ENCODE data around the gene SEMA3E.

Gene SEMA3E

DNA sequence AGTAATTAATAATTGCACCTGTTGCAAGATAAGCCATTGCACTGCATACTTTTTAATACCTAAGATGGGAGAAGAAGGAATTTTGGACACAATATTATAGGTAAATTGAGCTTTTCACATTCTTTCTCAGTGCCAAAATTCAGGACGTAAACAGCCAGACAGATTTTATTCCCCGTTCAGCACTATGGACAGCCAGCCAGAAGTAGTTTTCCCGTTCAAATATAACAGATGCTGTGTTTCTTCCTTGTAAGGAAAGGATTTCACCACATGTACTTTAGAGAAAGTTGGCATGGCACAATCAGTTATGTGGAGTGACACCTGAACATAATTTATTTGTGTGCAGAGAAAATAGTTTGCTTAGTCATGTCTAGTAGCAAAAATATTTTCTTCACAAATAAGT is 34.8 kb downstream of the SEMA3E start:
- TF ChIP-seq EZH2phosphoT487 (IDR thresholded peaks at IDR 0.05; ENCODE audit: low read depth) = no peak
- TF ChIP-seq, protein P1, sequence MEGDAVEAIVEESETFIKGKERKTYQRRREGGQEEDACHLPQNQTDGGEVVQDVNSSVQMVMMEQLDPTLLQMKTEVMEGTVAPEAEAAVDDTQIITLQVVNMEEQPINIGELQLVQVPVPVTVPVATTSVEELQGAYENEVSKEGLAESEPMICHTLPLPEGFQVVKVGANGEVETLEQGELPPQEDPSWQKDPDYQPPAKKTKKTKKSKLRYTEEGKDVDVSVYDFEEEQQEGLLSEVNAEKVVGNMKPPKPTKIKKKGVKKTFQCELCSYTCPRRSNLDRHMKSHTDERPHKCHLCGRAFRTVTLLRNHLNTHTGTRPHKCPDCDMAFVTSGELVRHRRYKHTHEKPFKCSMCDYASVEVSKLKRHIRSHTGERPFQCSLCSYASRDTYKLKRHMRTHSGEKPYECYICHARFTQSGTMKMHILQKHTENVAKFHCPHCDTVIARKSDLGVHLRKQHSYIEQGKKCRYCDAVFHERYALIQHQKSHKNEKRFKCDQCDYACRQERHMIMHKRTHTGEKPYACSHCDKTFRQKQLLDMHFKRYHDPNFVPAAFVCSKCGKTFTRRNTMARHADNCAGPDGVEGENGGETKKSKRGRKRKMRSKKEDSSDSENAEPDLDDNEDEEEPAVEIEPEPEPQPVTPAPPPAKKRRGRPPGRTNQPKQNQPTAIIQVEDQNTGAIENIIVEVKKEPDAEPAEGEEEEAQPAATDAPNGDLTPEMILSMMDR (IDR thresholded peaks at IDR 0.05; ENCODE audit: low read depth, low read length) = no peak
- no peak overlapping the region for H2AFZ ChIP-seq (ENCODE audit: low read depth, low read length)

DNA sequence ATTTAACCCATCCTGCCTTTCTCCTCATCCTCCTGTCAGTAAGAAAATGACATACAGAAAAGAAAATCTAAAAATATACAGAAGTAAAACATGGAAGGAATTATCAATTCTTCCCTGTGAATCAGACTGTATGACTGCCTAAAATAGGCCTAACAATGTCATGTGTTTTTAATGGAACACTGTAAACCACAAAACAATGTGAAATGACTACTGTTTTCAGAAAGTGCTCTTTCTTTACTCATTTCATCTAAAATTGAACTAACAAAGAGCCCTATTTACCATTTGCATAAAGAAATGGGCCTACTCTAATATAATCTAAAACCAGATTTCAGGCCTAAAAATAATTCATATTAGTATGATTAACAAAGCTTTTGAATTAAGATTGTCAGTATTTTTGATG is 35.7 kb downstream of the SEMA3E start:
- Histone ChIP-seq H2AFZ (ENCODE audit: low read depth, low read length) (no peak overlapping the region), H3K9me3 (ENCODE audit: insufficient read depth, low read length) (no peaks in the 10 kb centered on the region), H3K4me2 (ENCODE audit: low read length) (no peak overlapping the region), H3K4me1 (ENCODE audit: low read length) (peaks cover 13% of the 10 kb centered on the region), H3K9ac (ENCODE audit: low read length) (no peak overlapping the region), H3K27ac (ENCODE audit: low read length) (no peak overlapping the region), H3K79me2 (ENCODE audit: low read length) (no peaks in the 10 kb centered on the region), H3K27me3 (ENCODE audit: low read depth, low read length) (no peaks in the 10 kb centered on the region), H4K20me1 (ENCODE audit: insufficient read depth, low read length) (no peaks in the 10 kb centered on the region), H3K4me3 (ENCODE audit: low read length) (no peak overlapping the region), H3K36me3 (replicated peaks; ENCODE audit: low read depth, low read length) (no peaks in the 10 kb centered on the region)
- TF ChIP-seq EZH2phosphoT487 (IDR thresholded peaks at IDR 0.05; ENCODE audit: low read depth) = no peak
- TF ChIP-seq, protein P1 (IDR thresholded peaks at IDR 0.05; ENCODE audit: low read depth, low read length) = no peak

More for the DNA sequence above, 34.8 kb downstream of the SEMA3E start:
- Histone ChIP-seq H3K79me2 (ENCODE audit: low read length) (no peaks in the 10 kb centered on the region), H4K20me1 (ENCODE audit: insufficient read depth, low read length) (no peaks in the 10 kb centered on the region), H3K36me3 (replicated peaks; ENCODE audit: low read depth, low read length) (no peaks in the 10 kb centered on the region), H3K4me1 (ENCODE audit: low read length) (peaks cover 13% of the 10 kb centered on the region), H3K9me3 (ENCODE audit: insufficient read depth, low read length) (no peaks in the 10 kb centered on the region), H3K27ac (ENCODE audit: low read length) (no peak overlapping the region), H3K27me3 (ENCODE audit: low read depth, low read length) (no peaks in the 10 kb centered on the region), H3K4me2 (ENCODE audit: low read length) (no peak overlapping the region), H3K9ac (ENCODE audit: low read length) (no peak overlapping the region), H3K4me3 (ENCODE audit: low read length) (no peak overlapping the region)

DNA sequence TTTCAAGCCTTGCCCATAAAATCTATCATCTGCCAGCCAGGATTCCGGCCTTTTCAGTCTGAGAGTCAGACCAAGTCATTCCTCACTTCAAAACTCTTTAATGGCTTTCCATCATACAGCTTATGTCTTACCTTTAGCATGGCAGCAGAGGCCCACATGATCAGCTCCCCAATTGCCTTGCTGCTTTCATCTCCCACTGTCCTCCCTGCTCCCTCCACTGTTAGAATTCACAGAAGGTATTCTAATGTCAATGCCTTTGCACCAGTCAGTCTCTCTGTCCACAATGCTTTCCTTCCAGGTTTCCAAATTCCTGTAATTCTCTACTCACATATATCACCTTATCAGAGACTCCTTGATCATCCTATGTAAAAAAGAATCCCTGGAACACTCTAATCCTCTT is 37.2 kb downstream of the SEMA3E start:
- Histone ChIP-seq H3K36me3 (replicated peaks; ENCODE audit: low read depth, low read length) (no peaks in the 10 kb centered on the region), H3K9me3 (ENCODE audit: insufficient read depth, low read length) (no peaks in the 10 kb centered on the region), H4K20me1 (ENCODE audit: insufficient read depth, low read length) (no peaks in the 10 kb centered on the region), H3K9ac (ENCODE audit: low read length) (no peak overlapping the region), H3K4me3 (ENCODE audit: low read length) (no peak overlapping the region), H3K4me2 (ENCODE audit: low read length) (no peak overlapping the region), H3K79me2 (ENCODE audit: low read length) (no peaks in the 10 kb centered on the region), H3K4me1 (ENCODE audit: low read length) (peaks cover 13% of the 10 kb centered on the region), H3K27ac (ENCODE audit: low read length) (no peak overlapping the region), H2AFZ (ENCODE audit: low read depth, low read length) (no peak overlapping the region), H3K27me3 (ENCODE audit: low read depth, low read length) (no peaks in the 10 kb centered on the region)
- TF ChIP-seq, protein P1 (IDR thresholded peaks at IDR 0.05; ENCODE audit: low read depth, low read length) = no peak
- TF ChIP-seq EZH2phosphoT487 (IDR thresholded peaks at IDR 0.05; ENCODE audit: low read depth) = no peak

DNA sequence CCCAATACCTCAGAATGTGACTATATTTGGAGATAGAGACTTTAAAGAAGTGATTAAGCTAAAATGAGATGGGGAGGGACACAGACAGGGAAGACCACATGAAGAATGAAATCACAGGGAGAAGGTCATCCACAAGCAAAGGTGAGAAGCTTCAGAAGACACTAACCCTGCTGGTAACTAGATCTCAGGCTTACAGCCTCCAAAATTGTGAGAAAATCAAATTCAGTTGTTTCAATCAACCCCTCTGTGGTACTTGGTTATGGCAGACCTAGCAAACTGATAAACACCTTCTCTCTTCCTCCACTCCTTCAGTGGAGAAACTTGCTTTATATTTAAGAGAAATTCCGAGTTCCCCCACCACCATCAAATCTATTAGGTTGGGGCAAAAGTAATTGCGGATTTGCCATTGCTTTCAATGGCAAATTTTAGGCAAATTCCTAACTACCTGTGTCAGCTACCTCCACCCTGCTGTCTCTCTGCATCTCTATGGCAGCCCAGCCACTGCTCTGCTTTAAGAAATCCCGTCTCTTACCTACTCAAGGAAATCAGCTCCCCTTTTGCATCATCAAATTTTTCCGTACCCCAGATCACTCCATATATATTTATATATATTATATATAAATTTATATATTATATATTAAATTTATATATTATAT is 38.2 kb downstream of the SEMA3E start:
- no peak overlapping the region for H3K27ac ChIP-seq (ENCODE audit: low read length)
- no peak overlapping the region for H3K4me3 ChIP-seq (ENCODE audit: low read length)
- no peaks in the 10 kb centered on the region for H3K27me3 ChIP-seq (ENCODE audit: low read depth, low read length)
- no peaks in the 10 kb centered on the region for H3K36me3 ChIP-seq (replicated peaks; ENCODE audit: low read depth, low read length)
- no peaks in the 10 kb centered on the region for H3K79me2 ChIP-seq (ENCODE audit: low read length)
- H4K20me1 ChIP-seq (ENCODE audit: insufficient read depth, low read length) = no peaks in the 10 kb centered on the region
- no peak for TF ChIP-seq EZH2phosphoT487 (IDR thresholded peaks at IDR 0.05; ENCODE audit: low read depth)
- TF ChIP-seq, protein P1 (IDR thresholded peaks at IDR 0.05; ENCODE audit: low read depth, low read length) = no peak
- no peak overlapping the region for H2AFZ ChIP-seq (ENCODE audit: low read depth, low read length)
- H3K9me3 ChIP-seq (ENCODE audit: insufficient read depth, low read length) = no peaks in the 10 kb centered on the region
- no peak overlapping the region for H3K4me2 ChIP-seq (ENCODE audit: low read length)
- peaks cover 13% of the 10 kb centered on the region for H3K4me1 ChIP-seq (ENCODE audit: low read length)
- H3K9ac ChIP-seq (ENCODE audit: low read length) = no peak overlapping the region
